ENCODE results near the gene LGALS7.

The LGALS7 gene

GRCh38 chr19:38736036-38736412 lies 37.3 kb downstream of the LGALS7 start:
- H3K4ac ChIP-seq (ENCODE audit: low read length) = no peak overlapping the region
- no peak overlapping the region for H2BK120ac ChIP-seq (ENCODE audit: low read depth, low read length)
- peak overlapping the region; percentile 81 for H2BK15ac ChIP-seq (ENCODE audit: low read length)
- H3K4me2 ChIP-seq (ENCODE audit: insufficient read depth, low read length, poor library complexity, severe bottlenecking) = peak overlapping the region; percentile 80
- peak overlapping the region; percentile 65 for H4K8ac ChIP-seq (ENCODE audit: low read depth, low read length)
- H3K23ac ChIP-seq (ENCODE audit: low read depth, low read length, poor library complexity) = peak overlapping the region; percentile 98
- peak overlapping the region; percentile 38 for H3K14ac ChIP-seq (ENCODE audit: low read length)
- no peak overlapping the region for H3K27ac ChIP-seq (replicated peaks; ENCODE audit: low read length)
- no peak for DNase-seq (ENCODE audit: low spot score)
- peak overlapping the region; percentile 41 for H2BK12ac ChIP-seq (ENCODE audit: low read length)
- WGBS, 2 donors (ENCODE audit: extremely low coverage in 2 of 2, insufficient read length in 2 of 2, insufficient replicate concordance in 1 of 2) = no CpG with 5 or more reads among the region's 42 CpGs
- H3K18ac ChIP-seq (ENCODE audit: low read length) = peak overlapping the region; percentile 94
- H2AK5ac ChIP-seq (ENCODE audit: low read depth, low read length) = peak overlapping the region; percentile 90
- H3K9me3 ChIP-seq (replicated peaks in 1 of 2; ENCODE audit: control insufficient read depth in 2 of 2, insufficient read depth in 1 of 2, low read depth in 1 of 2, low read length in 2 of 2) = no peaks in the 10 kb centered on the region
- peak overlapping the region; percentile 84 for H2AFZ ChIP-seq (ENCODE audit: low read length)
- no peaks in the 10 kb centered on the region for H3K79me1 ChIP-seq (ENCODE audit: low read depth, low read length)
- H3K9ac ChIP-seq (ENCODE audit: low read depth, low read length, poor library complexity) = peak overlapping the region; percentile 90
- no peak overlapping the region for H4K91ac ChIP-seq (ENCODE audit: low read depth, low read length, poor library complexity)
- peaks cover 0 to 8% of the 10 kb centered on the region in 2 donors for H3K4me1 ChIP-seq (ENCODE audit: control insufficient read depth in 2 of 2, insufficient read depth in 1 of 2, low read depth in 1 of 2, low read length in 2 of 2)
- peaks cover 10 to 11% of the 10 kb centered on the region in 2 donors for H3K36me3 ChIP-seq (replicated peaks in 1 of 2; ENCODE audit: control insufficient read depth in 2 of 2, insufficient read depth in 2 of 2, low read length in 2 of 2)
- H2BK5ac ChIP-seq (ENCODE audit: low read length) = no peak overlapping the region
- H3K4me3 ChIP-seq (ENCODE audit: low read length in 2 of 2) = peak overlapping the region in 1 of 2 donors; percentile 79
- peaks cover 0 to 18% (median 8%) of the 10 kb centered on the region in 3 experiments for H3K27me3 ChIP-seq (ENCODE audit: control insufficient read depth in 3 of 3, insufficient read depth in 3 of 3, low read depth in 1 of 3, low read length in 3 of 3)

- Histone ChIP-seq H3K9ac (ENCODE audit: low read depth, low read length, poor library complexity) (no peak overlapping the region), H3K36me3 (replicated peaks in 1 of 2; ENCODE audit: control insufficient read depth in 2 of 2, insufficient read depth in 2 of 2, low read length in 2 of 2) (peaks cover 17 to 19% of the 10 kb centered on the region in 2 donors), H3K4me1 (ENCODE audit: control insufficient read depth in 2 of 2, insufficient read depth in 1 of 2, low read depth in 1 of 2, low read length in 2 of 2) (peaks cover 0 to 8% of the 10 kb centered on the region in 2 donors), H3K4me2 (ENCODE audit: insufficient read depth, low read length, poor library complexity, severe bottlenecking) (peak overlapping the region; percentile 45), H2BK15ac (ENCODE audit: low read length) (no peak overlapping the region), H3K14ac (ENCODE audit: low read length) (peak overlapping the region; percentile 38), H3K4ac (ENCODE audit: low read length) (no peak overlapping the region), H2BK12ac (ENCODE audit: low read length) (no peak overlapping the region), H3K23ac (ENCODE audit: low read depth, low read length, poor library complexity) (no peak overlapping the region), H3K18ac (ENCODE audit: low read length) (peak overlapping the region; percentile 93), H3K27me3 (ENCODE audit: control insufficient read depth in 3 of 3, insufficient read depth in 3 of 3, low read depth in 1 of 3, low read length in 3 of 3) (peaks cover 0 to 18% (median 8%) of the 10 kb centered on the region in 3 experiments), H3K27ac (replicated peaks; ENCODE audit: low read length) (no peak overlapping the region), H3K9me3 (replicated peaks in 1 of 2; ENCODE audit: control insufficient read depth in 2 of 2, insufficient read depth in 1 of 2, low read depth in 1 of 2, low read length in 2 of 2) (no peaks in the 10 kb centered on the region), H2AK5ac (ENCODE audit: low read depth, low read length) (peak overlapping the region; percentile 70), H2AFZ (ENCODE audit: low read length) (peak overlapping the region; percentile 8), H2BK120ac (ENCODE audit: low read depth, low read length) (no peak overlapping the region), H3K79me1 (ENCODE audit: low read depth, low read length) (no peaks in the 10 kb centered on the region), H4K8ac (ENCODE audit: low read depth, low read length) (no peak overlapping the region), H2BK5ac (ENCODE audit: low read length) (no peak overlapping the region), H3K4me3 (ENCODE audit: low read length in 2 of 2) (peak overlapping the region in 1 of 2 donors; percentile 73), H4K91ac (ENCODE audit: low read depth, low read length, poor library complexity) (no peak overlapping the region)
- no CpG with 5 or more reads among the region's 18 CpGs for WGBS, 2 donors (ENCODE audit: extremely low coverage in 2 of 2, insufficient read length in 2 of 2, insufficient replicate concordance in 1 of 2)
- no peak for DNase-seq (ENCODE audit: low spot score)
Observed at GRCh38 chr19:38735257-38735686, 38.0 kb downstream of the LGALS7 start.

DNA sequence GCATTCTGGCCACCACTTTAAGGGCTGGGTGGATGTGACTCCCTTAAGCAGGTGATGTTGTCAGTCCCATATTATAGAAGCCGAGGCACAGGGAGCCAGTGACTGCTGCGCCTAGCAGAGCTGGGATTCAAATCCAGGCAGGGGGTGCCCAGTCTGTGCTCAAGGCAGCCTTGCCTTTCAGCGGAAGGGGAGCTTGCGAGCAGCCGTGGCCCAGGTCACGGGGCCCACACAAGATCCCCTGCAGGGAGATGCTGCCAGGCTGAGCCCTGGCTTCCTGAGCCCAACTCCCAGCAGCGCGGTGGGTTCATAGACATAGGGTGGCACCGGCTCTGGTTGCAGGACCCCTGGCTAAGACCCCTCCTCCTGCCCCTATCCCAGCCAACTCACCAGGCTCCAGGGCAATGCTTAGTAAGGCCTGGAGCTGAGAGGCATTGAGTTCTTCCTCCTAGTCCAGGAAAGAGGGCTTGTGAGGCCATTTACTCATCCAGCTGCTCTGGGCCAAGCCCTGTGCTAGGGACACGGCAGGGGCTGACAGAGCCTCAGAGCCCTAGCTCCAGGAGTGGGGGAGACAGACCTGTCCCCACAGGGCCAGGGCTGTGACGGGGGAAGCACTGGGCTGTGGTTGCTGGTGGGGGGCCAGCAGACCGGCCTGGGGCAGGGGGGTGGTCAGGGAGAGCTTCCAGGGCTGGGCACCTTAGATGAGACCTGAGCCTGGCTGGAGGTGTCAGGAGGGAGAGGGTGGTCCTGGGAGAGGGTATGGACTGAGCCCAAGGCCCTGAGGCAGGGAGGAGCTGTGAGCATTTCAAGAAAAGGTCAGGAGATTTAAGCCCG lies 38.7 kb downstream of the LGALS7 start:
- H2BK5ac ChIP-seq (ENCODE audit: low read length) = no peak overlapping the region
- peak overlapping the region; percentile 39 for H3K18ac ChIP-seq (ENCODE audit: low read length)
- H3K4me3 ChIP-seq (ENCODE audit: low read length in 2 of 2) = no peak overlapping the region
- no peak overlapping the region for H3K9ac ChIP-seq (ENCODE audit: low read depth, low read length, poor library complexity)
- H2AFZ ChIP-seq (ENCODE audit: low read length) = peak overlapping the region; percentile 8
- no peak overlapping the region for H2BK120ac ChIP-seq (ENCODE audit: low read depth, low read length)
- peak overlapping the region; percentile 18 for H3K23ac ChIP-seq (ENCODE audit: low read depth, low read length, poor library complexity)
- peaks cover 0 to 18% (median 8%) of the 10 kb centered on the region in 3 experiments for H3K27me3 ChIP-seq (ENCODE audit: control insufficient read depth in 3 of 3, insufficient read depth in 3 of 3, low read depth in 1 of 3, low read length in 3 of 3)
- H3K4me1 ChIP-seq (ENCODE audit: control insufficient read depth in 2 of 2, insufficient read depth in 1 of 2, low read depth in 1 of 2, low read length in 2 of 2) = peaks cover 0 to 8% of the 10 kb centered on the region in 2 donors
- H2BK12ac ChIP-seq (ENCODE audit: low read length) = no peak overlapping the region
- H2BK15ac ChIP-seq (ENCODE audit: low read length) = peak overlapping the region; percentile 51
- no peaks in the 10 kb centered on the region for H3K79me1 ChIP-seq (ENCODE audit: low read depth, low read length)
- peak overlapping the region; percentile 59 for H2AK5ac ChIP-seq (ENCODE audit: low read depth, low read length)
- H3K36me3 ChIP-seq (replicated peaks in 1 of 2; ENCODE audit: control insufficient read depth in 2 of 2, insufficient read depth in 2 of 2, low read length in 2 of 2) = peaks cover 19 to 24% of the 10 kb centered on the region in 2 donors
- no peak overlapping the region for H3K4me2 ChIP-seq (ENCODE audit: insufficient read depth, low read length, poor library complexity, severe bottlenecking)
- peak overlapping the region; percentile 16 for H3K27ac ChIP-seq (replicated peaks; ENCODE audit: low read length)
- H4K8ac ChIP-seq (ENCODE audit: low read depth, low read length) = no peak overlapping the region
- no peak overlapping the region for H3K4ac ChIP-seq (ENCODE audit: low read length)
- no CpG with 5 or more reads among the region's 13 CpGs for WGBS, 2 donors (ENCODE audit: extremely low coverage in 2 of 2, insufficient read length in 2 of 2, insufficient replicate concordance in 1 of 2)
- DNase-seq (ENCODE audit: low spot score) = no peak
- H3K14ac ChIP-seq (ENCODE audit: low read length) = no peak overlapping the region
- no peak overlapping the region for H4K91ac ChIP-seq (ENCODE audit: low read depth, low read length, poor library complexity)
- no peaks in the 10 kb centered on the region for H3K9me3 ChIP-seq (replicated peaks in 1 of 2; ENCODE audit: control insufficient read depth in 2 of 2, insufficient read depth in 1 of 2, low read depth in 1 of 2, low read length in 2 of 2)

- Histone ChIP-seq H3K36me3 (replicated peaks in 1 of 2; ENCODE audit: control insufficient read depth in 2 of 2, insufficient read depth in 2 of 2, low read length in 2 of 2) (peaks cover 22 to 27% of the 10 kb centered on the region in 2 donors), H3K4me2 (ENCODE audit: insufficient read depth, low read length, poor library complexity, severe bottlenecking) (no peak overlapping the region), H4K91ac (ENCODE audit: low read depth, low read length, poor library complexity) (no peak overlapping the region), H3K18ac (ENCODE audit: low read length) (no peak overlapping the region), H3K23ac (ENCODE audit: low read depth, low read length, poor library complexity) (no peak overlapping the region), H2AFZ (ENCODE audit: low read length) (no peak overlapping the region), H4K8ac (ENCODE audit: low read depth, low read length) (no peak overlapping the region), H2BK120ac (ENCODE audit: low read depth, low read length) (no peak overlapping the region), H3K27ac (replicated peaks; ENCODE audit: low read length) (no peak overlapping the region), H2AK5ac (ENCODE audit: low read depth, low read length) (peak overlapping the region; percentile 59), H3K79me1 (ENCODE audit: low read depth, low read length) (peaks cover 1% of the 10 kb centered on the region), H2BK5ac (ENCODE audit: low read length) (no peak overlapping the region), H3K4me1 (ENCODE audit: control insufficient read depth in 2 of 2, insufficient read depth in 1 of 2, low read depth in 1 of 2, low read length in 2 of 2) (peaks cover 0 to 8% of the 10 kb centered on the region in 2 donors), H3K4me3 (ENCODE audit: low read length in 2 of 2) (no peak overlapping the region), H2BK12ac (ENCODE audit: low read length) (no peak overlapping the region), H3K4ac (ENCODE audit: low read length) (no peak overlapping the region), H3K9ac (ENCODE audit: low read depth, low read length, poor library complexity) (no peak overlapping the region), H3K14ac (ENCODE audit: low read length) (no peak overlapping the region), H2BK15ac (ENCODE audit: low read length) (no peak overlapping the region), H3K9me3 (replicated peaks in 1 of 2; ENCODE audit: control insufficient read depth in 2 of 2, insufficient read depth in 1 of 2, low read depth in 1 of 2, low read length in 2 of 2) (no peaks in the 10 kb centered on the region), H3K27me3 (ENCODE audit: control insufficient read depth in 3 of 3, insufficient read depth in 3 of 3, low read depth in 1 of 3, low read length in 3 of 3) (peaks cover 0 to 18% (median 8%) of the 10 kb centered on the region in 3 experiments)
- DNase-seq (ENCODE audit: low spot score) = no peak
- no CpG with 5 or more reads among the region's 4 CpGs for WGBS, 2 donors (ENCODE audit: extremely low coverage in 2 of 2, insufficient read length in 2 of 2, insufficient replicate concordance in 1 of 2)
Observed at GRCh38 chr19:38734176-38734425, 39.2 kb downstream of the LGALS7 start.
